Epithelial cell of esophagus (primary cell): Measurements from ENCODE around the gene RALGPS2.

ENCODE experiments used
- DNase-seq: peaks from one replicate; pipeline ENCODE4 v3.0.0; 2010; ENCODE audit warnings: low read depth
- H3K4me3 ChIP-seq: 2 replicates; pipeline ENCODE4 v1.5.1; 2011; ENCODE audit warnings: mild to moderate bottlenecking, low read length, control low read depth
- TF ChIP-seq, protein P1 (sequence below): IDR thresholded peaks from 2 replicates; pipeline ENCODE4 v1.5.1; 2011; ENCODE audit warnings: low read depth, mild to moderate bottlenecking, low read length, control low read depth, inconsistent platforms; ENCODE audit not compliant: insufficient read depth; ENCODE audit errors: missing control alignments

Gene RALGPS2

GRCh38 chr1:178935610-178936009 lies 210.6 kb downstream of the RALGPS2 start:
- DNase-seq: no peak
- TF ChIP-seq, protein P1, sequence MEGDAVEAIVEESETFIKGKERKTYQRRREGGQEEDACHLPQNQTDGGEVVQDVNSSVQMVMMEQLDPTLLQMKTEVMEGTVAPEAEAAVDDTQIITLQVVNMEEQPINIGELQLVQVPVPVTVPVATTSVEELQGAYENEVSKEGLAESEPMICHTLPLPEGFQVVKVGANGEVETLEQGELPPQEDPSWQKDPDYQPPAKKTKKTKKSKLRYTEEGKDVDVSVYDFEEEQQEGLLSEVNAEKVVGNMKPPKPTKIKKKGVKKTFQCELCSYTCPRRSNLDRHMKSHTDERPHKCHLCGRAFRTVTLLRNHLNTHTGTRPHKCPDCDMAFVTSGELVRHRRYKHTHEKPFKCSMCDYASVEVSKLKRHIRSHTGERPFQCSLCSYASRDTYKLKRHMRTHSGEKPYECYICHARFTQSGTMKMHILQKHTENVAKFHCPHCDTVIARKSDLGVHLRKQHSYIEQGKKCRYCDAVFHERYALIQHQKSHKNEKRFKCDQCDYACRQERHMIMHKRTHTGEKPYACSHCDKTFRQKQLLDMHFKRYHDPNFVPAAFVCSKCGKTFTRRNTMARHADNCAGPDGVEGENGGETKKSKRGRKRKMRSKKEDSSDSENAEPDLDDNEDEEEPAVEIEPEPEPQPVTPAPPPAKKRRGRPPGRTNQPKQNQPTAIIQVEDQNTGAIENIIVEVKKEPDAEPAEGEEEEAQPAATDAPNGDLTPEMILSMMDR: no peak
- H3K4me3 ChIP-seq: no peak overlapping the region

DNA sequence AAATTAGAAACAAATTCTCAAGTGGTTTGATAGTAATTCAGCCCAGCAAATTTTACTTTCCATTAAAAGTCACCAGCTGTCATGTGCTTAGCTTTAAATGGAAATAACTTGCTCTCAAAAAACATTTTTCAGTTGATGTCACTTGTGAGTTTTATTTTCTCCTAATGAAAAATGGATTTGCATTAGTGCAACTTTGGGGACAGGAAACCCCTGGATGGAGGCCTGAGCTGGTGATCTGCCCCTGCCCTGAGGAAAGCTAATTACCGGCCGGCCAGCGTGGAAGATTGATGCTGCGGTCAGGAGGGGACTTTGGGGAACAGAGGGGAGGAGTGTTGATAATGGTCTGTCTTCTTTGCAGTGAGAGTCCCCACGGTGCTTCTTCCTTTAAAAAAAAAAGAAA lies 212.7 kb downstream of the RALGPS2 start:
- no peak for DNase-seq
- TF ChIP-seq, protein P1: no peak
- no peak overlapping the region for H3K4me3 ChIP-seq

- TF ChIP-seq, protein P1: no peak
- no peak for DNase-seq
- no peak overlapping the region for H3K4me3 ChIP-seq
Observed at GRCh38 chr1:178938101-178938958, 213.3 kb downstream of the RALGPS2 start.

- no peak for DNase-seq
- TF ChIP-seq, protein P1: no peak
- H3K4me3 ChIP-seq: no peak overlapping the region
Observed at GRCh38 chr1:178938959-178939317, 213.9 kb downstream of the RALGPS2 start.

GRCh38 chr1:178939338-178940067 lies 214.5 kb downstream of the RALGPS2 start:
- TF ChIP-seq, protein P1: no peak
- DNase-seq: no peak
- H3K4me3 ChIP-seq: no peak overlapping the region

- DNase-seq: no peak
- H3K4me3 ChIP-seq: no peak overlapping the region
- TF ChIP-seq, protein P1: no peak
Observed at GRCh38 chr1:178940068-178940765, 215.2 kb downstream of the RALGPS2 start.
